ENCODE measurements around the gene ANKLE1. TPM values are rescaled to one million over a fixed set of nuclear protein-coding genes. Genes with fewer than 3 reads are reported as not detected.

The ANKLE1 gene
- polyA plus RNA-seq, 1 experiment: 0.38 TPM

GRCh38 chr19:17249887-17250548 is 31.7 kb upstream of the ANKLE1 start:
- TF ChIP-seq CTCF (IDR thresholded peaks at IDR 0.05; ENCODE audit: insufficient read depth, low read depth, low read length): no peak
- CTCF ChIA-PET: interaction anchor here (1.0 to 2.4 kb wide), 5 partner anchors 10 to 43 kb away, joined by 3 to 18 read pairs (median 4); no protein-coding TSS in a partner anchor
- Histone ChIP-seq H3K27me3 (ENCODE audit: control insufficient read depth, insufficient read depth, low read length) (no peaks in the 10 kb centered on the region), H3K36me3 (ENCODE audit: control insufficient read depth, insufficient read depth, low read length) (no peaks in the 10 kb centered on the region), H3K4me3 (ENCODE audit: low read depth, low read length) (no peak overlapping the region)
- DNase-seq (ENCODE audit: low read depth): no peak
- POLR2A ChIA-PET: no interaction called here

- no peak for TF ChIP-seq CTCF (IDR thresholded peaks at IDR 0.05; ENCODE audit: insufficient read depth, low read depth, low read length)
- Histone ChIP-seq H3K27me3 (ENCODE audit: control insufficient read depth, insufficient read depth, low read length) (no peaks in the 10 kb centered on the region), H3K36me3 (ENCODE audit: control insufficient read depth, insufficient read depth, low read length) (no peaks in the 10 kb centered on the region), H3K4me3 (ENCODE audit: low read depth, low read length) (no peak overlapping the region)
- ChIA-PET CTCF (no interaction called here), POLR2A (no interaction called here)
- no peak for DNase-seq (ENCODE audit: low read depth)
Measured at GRCh38 chr19:17254636-17255035, 27.1 kb upstream of the ANKLE1 start.

DNA sequence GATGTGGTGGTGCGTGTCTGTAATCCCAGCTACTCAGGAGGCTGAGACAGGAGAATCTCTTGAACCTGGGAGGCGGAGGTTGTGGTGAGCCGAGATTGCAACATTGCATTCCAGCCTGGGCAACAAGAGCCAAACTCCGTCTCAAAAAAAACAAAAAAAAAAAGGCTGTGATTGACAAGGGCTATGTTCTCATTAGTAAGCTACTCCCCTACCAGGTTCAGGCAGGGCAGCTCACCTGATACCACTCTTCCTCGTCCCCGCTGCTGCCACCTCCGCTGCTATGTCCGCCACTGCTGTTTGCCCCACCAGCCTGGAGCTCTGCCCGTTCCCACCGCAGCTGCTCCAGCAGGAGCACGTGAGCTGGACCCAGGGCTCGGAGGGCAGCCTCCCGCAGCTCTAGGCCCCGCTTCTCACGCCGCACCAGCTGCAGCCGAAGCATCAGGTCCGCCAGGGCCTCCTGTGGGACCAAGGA is 26.5 kb upstream of the ANKLE1 start:
- ChIA-PET CTCF (interaction anchor here (1.8 kb wide), 1 partner anchor 10 kb away, joined by 5 read pairs; the partner anchor contains the start of gene USHBP1), POLR2A (no interaction called here)
- Histone ChIP-seq H3K27me3 (ENCODE audit: control insufficient read depth, insufficient read depth, low read length) (no peaks in the 10 kb centered on the region; the same call in 1 of the 2 replicates), H3K36me3 (ENCODE audit: control insufficient read depth, insufficient read depth, low read length) (no peaks in the 10 kb centered on the region), H3K4me3 (ENCODE audit: low read depth, low read length) (no peak overlapping the region)
- no peak for TF ChIP-seq CTCF (IDR thresholded peaks at IDR 0.05; ENCODE audit: insufficient read depth, low read depth, low read length)
- DNase-seq (ENCODE audit: low read depth): no peak

DNA sequence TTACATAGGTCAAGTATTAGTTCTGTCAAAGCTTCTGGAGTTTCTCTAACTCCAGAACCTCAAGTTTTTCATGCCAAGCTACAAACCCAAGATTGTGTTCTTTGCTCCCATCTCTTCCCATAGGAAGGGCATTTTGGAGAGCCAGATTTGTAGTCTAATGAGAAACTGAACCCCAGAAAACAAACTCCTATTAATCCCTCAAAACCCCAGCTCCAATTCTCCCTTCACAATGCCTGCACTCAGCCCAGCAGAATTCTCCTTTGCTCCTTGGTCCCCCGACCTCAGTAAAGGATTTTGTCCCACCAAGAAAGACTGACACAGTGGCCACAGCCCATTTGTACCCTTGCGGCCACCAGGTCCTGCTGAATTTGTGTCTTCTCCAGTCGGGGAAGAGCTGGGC is 25.6 kb upstream of the ANKLE1 start:
- no peaks in the 10 kb centered on the region; the same call in 1 of the 2 replicates for H3K27me3 ChIP-seq (ENCODE audit: control insufficient read depth, insufficient read depth, low read length)
- no peaks in the 10 kb centered on the region for H3K36me3 ChIP-seq (ENCODE audit: control insufficient read depth, insufficient read depth, low read length)
- H3K4me3 ChIP-seq (ENCODE audit: low read depth, low read length): no peak overlapping the region
- no peak for TF ChIP-seq CTCF (IDR thresholded peaks at IDR 0.05; ENCODE audit: insufficient read depth, low read depth, low read length)
- POLR2A ChIA-PET: no interaction called here
- CTCF ChIA-PET: interaction anchor here (1.8 kb wide), 1 partner anchor 9 kb away, joined by 5 read pairs; the partner anchor contains the start of gene USHBP1
- no peak for DNase-seq (ENCODE audit: low read depth)

DNA sequence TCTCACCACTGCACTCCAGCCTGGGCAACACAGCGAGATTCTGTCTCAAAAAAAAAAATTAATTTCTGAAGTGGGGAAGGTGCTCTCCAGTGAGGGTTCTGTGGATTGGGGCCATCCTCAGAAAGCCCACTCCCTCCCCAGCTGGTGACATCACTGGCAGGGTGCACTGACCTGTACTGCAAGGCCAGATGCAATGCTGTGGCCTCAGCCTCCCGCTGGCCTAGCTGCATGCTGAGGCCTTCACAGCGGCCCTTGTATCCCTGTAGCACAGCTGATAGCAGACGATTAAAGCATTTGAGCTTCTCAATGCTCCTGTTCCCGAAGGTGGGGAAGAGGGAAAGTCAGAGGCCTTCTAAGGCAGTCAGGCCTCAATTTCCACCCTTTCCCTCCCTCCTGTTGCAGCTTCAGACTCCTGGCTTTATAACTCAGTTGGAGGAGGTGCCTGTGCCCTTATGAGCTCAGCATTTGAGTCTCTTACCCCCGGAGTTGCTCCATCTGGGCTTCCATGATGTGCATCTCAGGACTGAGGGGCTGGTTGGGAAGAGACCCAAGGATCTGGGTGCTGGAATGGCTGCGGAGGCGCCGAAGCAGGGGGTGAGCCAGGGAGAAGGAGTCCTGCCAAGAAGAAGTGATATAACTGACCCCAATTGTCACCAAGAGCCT is 22.5 kb upstream of the ANKLE1 start:
- no peak for DNase-seq (ENCODE audit: low read depth)
- H3K4me3 ChIP-seq (ENCODE audit: low read depth, low read length): no peak overlapping the region
- no peaks in the 10 kb centered on the region for H3K36me3 ChIP-seq (ENCODE audit: control insufficient read depth, insufficient read depth, low read length)
- no peak for TF ChIP-seq CTCF (IDR thresholded peaks at IDR 0.05; ENCODE audit: insufficient read depth, low read depth, low read length)
- ChIA-PET POLR2A (interaction anchor here (0.6 kb wide), 1 partner anchor 185 kb away, joined by 12 read pairs; no protein-coding TSS in a partner anchor), CTCF (interaction anchor here (0.8 to 2.2 kb wide), 8 partner anchors 10 to 205 kb away, joined by 3 to 18 read pairs (median 3); partner anchors contain the start of genes ABHD8 and ANKLE1)
- no peaks in the 10 kb centered on the region; the same call in 1 of the 2 replicates for H3K27me3 ChIP-seq (ENCODE audit: control insufficient read depth, insufficient read depth, low read length)
